B cell (primary cell): Measurements from ENCODE around the gene VPS35.

Experiments
- EZH2 ChIP-seq: IDR thresholded peaks from 2 replicates; pipeline ENCODE4 v1.6.1; 2012; ENCODE audit warnings: borderline replicate concordance, low read depth, mild to moderate bottlenecking, moderate library complexity, low read length; ENCODE audit not compliant: insufficient read depth, poor library complexity, severe bottlenecking
- TF ChIP-seq, protein P1 (sequence below): fragments of 200-600 bp; IDR thresholded peaks from one replicate; pipeline ENCODE4 v1.8.0; 2022; ENCODE audit warnings: antibody characterized with exemption, mild to moderate bottlenecking

DNA sequence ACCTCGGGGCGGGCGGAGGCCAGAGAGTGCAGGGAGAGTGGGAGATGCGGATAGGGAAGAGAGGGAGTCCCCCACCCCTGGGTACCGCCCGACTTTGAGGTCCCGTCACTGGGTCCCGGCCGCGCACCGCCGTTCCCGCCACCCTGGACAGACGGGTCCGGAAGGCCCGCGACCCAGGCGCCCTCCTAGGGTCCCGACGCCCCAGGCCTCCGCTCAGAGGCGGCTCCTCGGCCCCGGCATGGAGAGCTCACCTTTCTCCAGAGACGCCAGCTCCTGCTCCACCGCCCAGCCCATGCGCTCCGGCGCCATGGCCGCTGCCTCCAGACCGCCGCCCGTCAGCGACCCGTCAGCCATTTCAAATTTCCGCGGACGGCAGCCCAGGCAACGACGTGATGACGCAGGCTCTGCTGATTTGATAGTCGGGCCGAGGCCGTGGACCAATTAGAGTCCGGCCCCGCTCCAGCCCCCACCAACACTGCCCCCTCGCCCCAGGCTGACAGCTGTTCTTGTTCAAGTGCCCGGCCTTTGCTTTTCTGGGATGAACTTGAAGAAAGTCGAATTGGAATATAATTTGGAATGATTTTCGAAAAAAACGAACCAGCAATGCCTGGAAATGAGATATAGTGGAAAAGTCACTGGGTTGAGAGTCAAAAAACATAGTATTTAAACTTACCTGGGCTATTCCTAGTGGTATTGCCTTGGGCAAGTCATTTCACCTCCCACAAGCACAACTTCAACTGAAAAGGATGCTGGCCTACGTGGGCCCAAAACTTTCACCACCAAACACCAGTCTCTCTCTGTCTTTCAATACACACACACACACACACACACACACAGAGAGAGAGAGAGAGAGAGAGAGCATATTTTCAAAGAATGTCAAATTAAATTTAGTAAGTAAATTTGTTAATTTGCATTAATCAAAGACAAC lies 67.7 kb downstream of the VPS35 start, which contains the start of gene SHCBP1:
- TF ChIP-seq, protein P1, sequence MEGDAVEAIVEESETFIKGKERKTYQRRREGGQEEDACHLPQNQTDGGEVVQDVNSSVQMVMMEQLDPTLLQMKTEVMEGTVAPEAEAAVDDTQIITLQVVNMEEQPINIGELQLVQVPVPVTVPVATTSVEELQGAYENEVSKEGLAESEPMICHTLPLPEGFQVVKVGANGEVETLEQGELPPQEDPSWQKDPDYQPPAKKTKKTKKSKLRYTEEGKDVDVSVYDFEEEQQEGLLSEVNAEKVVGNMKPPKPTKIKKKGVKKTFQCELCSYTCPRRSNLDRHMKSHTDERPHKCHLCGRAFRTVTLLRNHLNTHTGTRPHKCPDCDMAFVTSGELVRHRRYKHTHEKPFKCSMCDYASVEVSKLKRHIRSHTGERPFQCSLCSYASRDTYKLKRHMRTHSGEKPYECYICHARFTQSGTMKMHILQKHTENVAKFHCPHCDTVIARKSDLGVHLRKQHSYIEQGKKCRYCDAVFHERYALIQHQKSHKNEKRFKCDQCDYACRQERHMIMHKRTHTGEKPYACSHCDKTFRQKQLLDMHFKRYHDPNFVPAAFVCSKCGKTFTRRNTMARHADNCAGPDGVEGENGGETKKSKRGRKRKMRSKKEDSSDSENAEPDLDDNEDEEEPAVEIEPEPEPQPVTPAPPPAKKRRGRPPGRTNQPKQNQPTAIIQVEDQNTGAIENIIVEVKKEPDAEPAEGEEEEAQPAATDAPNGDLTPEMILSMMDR: no peak
- no peak for TF ChIP-seq EZH2
